Amniotic stem cell (primary cell): ENCODE measurements around the gene LGR6.
A peak's percentile ranks its signal among the peaks of the same experiment; 100 is the strongest.

Source experiments
- DNase-seq: peaks from one replicate; lab custom pipeline; 2025; lab: John Stamatoyannopoulos, UW

Gene LGR6

DNA sequence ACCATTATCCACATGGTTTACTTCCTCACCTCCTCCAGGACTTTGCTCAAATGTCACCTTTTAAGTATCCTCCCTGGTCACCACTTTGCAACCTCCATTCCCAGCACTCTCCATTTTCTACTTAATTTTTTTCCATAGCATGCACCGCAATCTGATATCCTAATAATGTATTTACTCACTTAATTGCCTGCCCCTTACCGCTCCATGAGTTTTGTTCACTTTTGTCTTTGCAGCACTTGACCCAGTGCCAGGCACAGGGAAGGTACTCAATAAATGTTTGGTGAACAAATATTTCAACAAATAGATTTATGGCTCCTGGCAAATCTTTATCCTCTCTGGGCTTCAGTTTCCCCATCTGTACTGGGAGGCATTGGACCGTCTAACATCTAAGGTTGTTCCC, 94.6 kb downstream of the LGR6 start:
- DNase-seq = no peak

DNA sequence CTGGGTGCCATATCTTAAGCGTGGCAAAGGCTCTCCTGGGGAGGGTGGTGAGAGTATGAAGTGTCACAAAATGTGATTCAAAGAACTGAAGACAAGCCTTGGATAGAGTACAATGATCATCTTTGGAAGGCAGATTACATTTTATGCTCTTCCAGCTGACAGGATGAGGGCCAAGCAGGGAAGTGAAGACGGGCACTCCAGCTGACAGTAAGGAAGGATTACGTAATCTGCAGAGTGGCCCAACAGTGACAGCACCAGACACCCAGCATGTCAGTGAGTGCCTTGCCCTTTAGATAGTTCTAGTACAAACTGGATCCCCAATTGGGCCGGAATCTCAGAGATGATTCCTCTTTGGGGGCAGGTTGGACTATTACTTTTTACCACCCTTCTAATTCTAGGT, 95.4 kb downstream of the LGR6 start:
- no peak for DNase-seq

DNA sequence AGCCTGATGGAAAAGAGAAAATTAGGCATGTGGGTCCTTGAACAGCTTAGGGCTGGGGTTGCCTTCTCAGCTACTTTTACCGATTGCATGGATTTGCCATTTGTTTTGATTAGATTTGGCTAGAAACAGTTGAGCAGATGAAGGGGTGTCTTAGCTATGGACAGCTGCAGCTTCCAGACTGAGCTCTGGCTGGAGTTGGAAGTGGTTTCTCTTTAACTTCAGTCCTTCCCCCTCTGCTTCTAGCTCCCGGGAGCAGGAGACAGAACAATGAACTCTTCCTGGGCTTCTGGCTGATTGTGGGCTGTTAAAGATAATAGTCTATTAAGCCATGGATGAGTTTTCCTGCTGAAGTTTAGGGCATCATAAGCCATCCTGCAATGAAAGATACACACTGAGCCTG, 97.4 kb downstream of the LGR6 start:
- no peak for DNase-seq

DNA sequence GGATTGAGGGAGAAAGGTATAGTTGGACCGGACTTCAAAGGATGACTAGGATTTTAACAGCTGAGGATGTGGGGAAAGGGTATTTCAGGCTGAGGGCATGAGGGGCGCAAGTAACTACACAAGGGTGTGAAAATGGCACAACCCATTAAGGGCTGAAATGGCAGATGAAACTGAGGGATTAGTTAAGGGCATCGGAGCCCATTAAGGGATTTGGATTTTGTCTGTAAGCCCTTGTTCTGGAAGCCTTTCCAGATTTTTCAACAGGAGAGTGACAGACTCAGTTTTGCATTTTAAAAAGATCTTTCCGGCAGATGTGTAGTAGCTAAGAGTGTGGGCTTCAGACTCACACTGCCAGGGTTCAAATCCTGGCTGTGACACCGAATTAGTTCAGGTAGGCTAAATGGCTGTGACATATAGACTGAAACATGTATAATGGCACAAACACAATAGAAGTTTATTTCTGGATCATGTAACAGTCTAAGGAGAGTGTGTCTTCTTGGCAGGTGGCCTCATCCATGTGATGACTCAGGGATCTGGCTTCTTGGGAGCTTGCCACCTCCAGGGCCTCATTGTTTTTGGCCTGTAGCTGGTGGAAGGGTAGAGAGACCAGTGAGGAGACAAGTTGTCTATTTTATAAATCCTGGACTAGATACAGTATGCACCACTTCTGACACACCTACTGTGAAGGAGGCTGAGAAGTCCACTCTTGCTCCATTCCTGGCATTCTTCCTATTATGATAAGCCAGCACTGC, 98.5 kb downstream of the LGR6 start:
- DNase-seq = no peak

DNA sequence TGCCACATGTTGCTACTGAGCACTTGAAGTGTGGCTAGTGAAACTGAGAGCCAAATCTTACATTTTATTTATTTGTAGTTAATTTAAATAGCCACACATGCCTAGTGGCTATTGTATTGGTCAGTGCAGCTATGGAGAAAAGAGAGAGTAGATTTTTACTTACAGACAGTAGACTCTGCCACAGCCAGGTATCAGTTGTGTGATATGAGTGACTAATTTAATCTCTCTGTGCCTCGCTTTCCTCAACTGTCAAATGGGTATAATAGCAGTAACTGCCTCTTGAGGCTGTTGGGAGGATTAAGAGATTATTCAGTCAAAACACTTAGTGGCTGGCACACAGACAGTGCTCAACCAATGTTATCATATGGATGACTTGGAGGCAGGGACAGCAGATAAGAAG, 99.2 kb downstream of the LGR6 start:
- no peak for DNase-seq

DNA sequence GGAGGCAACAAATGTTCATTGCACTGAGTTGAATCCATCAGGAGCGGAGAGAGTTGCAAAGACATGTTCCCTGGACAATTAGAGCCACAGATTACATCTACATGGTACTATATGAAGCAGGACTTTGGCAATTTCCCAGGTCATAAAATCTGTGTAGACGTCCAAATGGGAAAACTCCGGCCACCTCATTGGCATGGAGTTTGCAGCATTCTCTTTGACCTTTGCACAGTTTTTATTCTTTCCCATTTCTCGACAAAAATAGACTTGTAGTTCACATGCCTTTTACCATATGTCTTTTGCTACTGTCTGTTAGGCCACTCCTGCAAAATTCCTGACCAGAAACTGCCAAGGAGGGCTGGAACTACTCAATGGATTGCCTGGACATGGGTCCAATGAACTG, 100.0 kb downstream of the LGR6 start:
- no peak for DNase-seq

DNA sequence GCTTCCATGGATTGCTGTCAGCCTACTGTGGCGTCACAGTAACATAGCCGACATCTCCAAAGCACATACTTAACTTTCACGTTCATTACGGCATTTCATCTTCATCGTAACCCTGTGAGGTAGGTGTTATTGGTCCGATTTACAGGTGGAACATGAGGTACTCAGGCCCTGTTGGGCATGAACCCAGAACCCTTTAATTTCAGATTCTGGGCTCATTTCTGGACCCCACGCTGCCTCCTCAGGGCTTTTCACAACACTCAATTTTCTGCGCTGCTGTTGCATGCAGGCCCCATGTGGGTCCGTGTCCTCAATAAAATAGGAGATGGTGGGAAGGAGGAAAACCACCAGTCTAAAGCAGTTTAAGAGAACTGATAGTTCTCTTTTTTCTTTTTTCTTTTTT, 108.6 kb downstream of the LGR6 start:
- no peak for DNase-seq

DNA sequence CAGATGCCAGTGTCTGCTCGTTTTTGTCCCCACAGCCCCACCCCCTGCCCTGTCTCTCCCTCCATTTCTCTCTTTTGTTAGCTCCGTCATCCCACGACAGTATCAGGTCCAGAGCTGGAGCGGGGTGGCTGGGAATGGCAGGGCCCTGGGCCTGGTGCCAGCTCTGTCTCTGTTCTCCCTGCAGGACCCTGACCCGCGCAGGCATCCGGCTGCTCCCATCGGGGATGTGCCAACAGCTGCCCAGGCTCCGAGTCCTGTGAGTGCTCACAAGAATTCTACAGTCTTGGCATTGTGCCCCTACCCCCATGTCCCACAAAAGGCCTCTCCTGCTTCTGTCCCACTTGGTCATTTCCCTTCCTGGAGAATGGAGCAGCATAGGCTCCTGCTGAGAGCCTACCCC, 110.8 kb downstream of the LGR6 start:
- DNase-seq = no peak

DNA sequence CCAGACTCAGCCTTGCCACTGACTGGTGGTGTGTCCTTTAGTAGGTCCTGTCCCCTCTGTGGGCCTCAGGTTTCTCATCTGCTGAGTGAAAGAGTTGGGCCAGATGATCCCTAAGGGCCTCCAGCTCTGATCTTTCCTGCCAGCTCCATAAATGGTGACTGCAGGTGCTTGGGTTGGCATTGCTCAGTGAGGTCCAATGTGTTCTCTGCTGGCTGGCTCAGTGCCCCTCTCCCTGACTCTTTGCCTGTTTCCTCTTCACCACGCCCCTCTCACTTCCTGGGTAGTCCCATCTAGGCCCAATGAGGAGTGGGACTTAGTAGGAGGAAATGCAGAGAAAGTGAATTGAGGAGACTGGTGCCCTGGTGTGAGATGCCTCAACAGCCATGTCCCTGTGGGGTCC, 111.6 kb downstream of the LGR6 start:
- no peak for DNase-seq

DNA sequence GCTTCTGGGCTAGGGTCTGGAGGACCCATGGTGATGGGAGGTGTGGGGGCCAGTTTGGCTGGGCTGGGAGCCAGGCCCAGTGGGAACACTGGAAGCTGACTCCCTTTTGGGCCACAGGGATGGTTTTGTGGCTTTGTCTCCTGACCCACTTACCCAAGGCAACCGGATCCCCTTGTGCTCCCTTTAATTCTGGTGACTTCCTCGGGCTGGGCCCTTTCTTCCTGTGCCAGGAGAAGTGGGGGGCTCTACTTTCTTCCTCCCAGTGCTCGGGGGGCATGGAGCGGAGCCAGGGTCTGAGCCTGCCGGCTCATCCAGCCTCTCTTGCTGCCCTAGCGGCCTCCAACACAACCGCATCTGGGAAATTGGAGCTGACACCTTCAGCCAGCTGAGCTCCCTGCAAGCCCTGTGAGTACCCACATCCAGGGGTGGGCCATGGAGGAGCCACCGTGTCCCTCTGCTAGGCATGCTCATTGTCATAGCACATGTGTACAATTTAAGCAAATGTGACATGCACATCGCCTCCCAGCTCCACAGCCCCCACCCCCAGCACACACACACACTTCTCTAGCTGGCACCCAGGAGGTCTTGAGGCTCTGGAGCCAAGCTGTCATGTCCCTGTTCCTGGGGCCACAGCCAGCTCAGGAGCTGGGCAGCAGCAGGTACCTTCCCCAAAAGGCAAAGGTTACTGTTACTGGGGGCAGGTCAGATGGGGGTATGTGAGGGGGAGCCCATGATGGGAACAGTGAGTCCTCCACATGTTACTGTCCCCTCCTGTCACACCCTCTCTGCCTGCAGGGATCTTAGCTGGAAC, 113.1 kb downstream of the LGR6 start:
- DNase-seq = no peak

DNA sequence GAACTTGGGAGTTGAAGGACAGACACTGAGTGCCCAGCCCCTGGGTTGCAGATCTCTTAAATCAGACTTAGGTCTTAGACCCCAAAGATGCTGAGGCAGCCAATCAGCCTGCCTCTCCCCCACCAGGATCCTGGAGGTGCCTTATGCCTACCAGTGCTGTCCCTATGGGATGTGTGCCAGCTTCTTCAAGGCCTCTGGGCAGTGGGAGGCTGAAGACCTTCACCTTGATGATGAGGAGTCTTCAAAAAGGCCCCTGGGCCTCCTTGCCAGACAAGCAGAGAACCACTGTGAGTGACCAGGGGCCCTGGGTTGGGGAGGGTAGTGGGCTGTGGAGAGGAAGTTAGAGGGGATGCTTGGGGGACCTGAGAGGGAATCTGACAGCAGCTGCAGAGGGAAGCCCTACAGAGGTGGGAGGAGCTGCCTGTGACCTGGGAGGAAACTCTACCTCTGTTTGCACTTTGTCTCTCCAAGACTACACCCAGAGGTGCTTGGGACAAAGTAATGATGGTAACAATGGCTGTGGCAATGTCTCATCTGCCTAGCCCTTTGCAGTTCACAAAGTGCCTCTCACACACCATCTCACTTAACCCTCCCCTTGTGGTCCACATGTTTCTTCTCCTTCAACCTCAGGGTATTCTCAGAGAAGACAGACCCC, 116.6 kb downstream of the LGR6 start:
- DNase-seq = no peak

DNA sequence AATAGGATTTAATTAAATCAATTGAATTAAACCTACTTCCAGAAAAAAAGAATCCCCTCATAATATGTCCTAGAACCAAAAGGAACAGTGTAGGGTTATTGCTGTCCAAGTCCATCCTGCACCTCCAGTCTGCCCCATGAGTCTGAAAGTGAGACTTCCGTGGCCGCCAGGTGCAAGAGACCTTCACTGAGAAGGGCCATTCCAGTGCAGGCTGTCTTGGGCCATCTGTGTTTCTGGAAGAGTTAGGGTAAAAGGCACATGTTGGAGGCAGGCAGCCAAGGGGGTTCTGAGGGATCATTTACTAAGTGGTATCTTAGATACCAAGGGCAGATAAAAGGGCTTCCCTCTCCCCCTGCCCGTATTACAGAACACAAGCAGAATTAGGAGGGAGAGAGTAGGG, 117.1 kb downstream of the LGR6 start:
- DNase-seq = no peak

DNA sequence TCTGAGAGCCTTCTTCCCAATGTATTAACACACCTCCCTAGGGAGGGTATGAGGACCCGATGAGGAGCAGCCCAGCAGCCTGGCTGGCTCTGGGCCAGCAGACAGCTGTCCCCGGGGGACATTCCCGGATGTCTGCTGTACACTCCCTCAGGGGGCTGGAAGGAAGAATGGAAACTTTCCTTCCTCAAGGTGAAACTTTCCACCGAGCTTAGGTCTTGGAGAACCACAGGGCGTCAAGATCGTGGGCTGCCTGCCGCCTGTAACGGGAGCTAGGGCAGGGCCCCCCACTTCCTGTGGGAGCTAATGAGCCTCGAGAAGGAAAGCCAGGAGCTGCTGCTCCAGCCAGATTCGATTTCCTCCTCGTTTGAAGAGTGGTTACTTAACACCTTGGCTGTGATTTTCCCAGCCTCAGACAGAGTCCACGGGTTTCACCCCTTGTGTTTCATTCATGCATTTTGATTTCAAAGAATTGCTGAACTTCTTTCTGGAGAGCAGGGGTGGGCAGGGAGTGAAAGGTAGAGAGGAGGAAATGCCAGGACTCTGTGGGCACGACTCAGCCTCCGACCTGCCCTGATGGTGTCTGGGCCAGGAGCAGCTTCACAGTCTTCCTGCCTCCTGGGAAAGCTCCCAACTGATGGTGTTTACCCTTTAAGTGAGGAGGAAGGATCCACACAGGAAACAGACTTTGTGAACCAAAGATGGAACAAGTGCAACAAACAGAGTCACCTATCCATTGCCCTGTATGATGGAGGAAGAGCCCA, 118.5 kb downstream of the LGR6 start:
- no peak for DNase-seq

DNA sequence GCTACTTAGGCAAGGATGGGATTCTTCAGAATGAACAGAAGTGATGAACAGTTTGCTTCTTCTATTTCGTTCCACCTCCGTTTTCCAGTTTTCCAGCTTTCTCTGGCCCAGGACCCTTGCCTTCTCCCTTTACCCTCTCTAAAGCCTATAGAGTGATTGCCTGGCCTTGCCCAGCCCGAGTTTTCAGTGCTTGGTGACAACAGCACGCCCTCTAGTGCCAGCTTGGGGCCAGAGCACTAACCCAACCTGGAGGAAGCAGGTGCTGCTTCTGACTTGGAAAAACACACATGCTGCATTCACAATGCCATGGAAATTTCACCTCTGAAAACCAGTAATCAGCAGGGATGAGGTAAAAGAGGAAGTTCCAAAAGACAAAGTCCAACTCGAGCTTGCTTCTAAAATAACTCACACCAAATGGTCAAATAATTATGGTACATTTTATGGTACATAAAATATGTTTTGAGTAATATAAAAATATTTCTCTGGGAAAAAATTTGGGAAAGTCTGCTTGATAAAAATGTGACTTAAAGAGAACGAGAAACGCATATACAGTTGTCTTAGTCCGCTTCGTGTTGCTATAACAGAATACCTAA, 122.1 kb downstream of the LGR6 start:
- DNase-seq = peak; percentile 65

DNA sequence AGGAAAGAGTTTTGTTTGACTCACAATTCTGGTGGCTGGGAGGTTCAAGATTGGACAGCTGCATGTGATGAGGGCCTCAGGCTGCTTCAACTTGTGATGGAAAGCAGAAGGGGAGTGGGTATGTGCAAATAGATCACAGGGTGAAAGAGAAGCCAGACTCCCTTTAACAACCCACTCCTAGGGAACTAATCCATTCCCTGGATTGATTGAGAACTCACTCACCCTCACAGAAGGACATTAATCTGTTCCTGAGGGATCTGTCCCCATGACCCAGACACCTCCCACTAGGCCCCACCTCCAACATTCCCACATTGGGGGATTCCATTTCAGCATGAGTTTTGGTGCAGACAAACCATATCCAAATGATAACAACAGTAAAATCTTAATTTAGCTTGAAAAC, 122.6 kb downstream of the LGR6 start:
- no peak for DNase-seq

DNA sequence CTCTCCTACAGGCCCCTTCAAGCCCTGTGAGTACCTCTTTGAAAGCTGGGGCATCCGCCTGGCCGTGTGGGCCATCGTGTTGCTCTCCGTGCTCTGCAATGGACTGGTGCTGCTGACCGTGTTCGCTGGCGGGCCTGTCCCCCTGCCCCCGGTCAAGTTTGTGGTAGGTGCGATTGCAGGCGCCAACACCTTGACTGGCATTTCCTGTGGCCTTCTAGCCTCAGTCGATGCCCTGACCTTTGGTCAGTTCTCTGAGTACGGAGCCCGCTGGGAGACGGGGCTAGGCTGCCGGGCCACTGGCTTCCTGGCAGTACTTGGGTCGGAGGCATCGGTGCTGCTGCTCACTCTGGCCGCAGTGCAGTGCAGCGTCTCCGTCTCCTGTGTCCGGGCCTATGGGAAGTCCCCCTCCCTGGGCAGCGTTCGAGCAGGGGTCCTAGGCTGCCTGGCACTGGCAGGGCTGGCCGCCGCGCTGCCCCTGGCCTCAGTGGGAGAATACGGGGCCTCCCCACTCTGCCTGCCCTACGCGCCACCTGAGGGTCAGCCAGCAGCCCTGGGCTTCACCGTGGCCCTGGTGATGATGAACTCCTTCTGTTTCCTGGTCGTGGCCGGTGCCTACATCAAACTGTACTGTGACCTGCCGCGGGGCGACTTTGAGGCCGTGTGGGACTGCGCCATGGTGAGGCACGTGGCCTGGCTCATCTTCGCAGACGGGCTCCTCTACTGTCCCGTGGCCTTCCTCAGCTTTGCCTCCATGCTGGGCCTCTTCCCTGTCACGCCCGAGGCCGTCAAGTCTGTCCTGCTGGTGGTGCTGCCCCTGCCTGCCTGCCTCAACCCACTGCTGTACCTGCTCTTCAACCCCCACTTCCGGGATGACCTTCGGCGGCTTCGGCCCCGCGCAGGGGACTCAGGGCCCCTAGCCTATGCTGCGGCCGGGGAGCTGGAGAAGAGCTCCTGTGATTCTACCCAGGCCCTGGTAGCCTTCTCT, 124.6 kb downstream of the LGR6 start:
- no peak for DNase-seq

DNA sequence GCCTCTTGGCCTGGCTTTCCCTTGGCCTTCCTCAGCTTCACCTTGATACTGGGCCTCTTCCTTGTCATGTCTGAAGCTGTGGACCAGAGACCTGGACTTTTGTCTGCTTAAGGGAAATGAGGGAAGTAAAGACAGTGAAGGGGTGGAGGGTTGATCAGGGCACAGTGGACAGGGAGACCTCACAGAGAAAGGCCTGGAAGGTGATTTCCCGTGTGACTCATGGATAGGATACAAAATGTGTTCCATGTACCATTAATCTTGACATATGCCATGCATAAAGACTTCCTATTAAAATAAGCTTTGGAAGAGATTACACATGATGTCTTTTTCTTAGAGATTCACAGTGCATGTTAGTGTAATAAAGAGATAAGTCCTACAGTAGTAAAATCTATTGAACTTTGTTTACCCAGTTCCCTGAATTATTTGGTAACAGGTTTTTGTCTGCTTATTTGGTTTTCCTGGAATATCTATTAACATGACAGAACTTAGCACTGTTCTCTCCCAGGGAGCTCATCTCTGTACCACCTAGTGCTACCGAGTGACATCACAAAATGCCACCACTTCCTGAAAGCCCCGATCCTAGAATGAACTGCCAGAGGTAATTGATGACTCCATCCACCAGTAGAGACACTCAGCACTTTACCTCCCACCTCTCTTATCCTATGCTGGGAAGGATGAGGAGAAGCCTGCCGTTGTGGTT, 125.9 kb downstream of the LGR6 start:
- no peak for DNase-seq

DNA sequence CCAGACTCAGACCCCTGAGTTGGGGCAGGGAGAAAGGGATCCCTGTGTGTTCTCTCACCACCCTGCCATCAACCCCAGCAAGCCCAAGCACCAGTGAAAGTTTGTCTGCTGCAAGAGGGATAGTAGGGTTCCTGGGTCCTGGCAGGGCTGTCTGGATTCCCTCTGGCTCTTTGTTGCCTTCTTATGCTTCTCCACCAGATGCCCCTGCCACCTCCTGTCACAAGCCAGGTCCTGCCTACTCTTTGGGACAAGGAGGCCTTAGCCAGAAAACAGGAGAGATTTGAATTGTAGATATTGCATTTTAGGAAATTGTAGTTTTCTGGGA, 126.4 kb downstream of the LGR6 start:
- DNase-seq = no peak

DNA sequence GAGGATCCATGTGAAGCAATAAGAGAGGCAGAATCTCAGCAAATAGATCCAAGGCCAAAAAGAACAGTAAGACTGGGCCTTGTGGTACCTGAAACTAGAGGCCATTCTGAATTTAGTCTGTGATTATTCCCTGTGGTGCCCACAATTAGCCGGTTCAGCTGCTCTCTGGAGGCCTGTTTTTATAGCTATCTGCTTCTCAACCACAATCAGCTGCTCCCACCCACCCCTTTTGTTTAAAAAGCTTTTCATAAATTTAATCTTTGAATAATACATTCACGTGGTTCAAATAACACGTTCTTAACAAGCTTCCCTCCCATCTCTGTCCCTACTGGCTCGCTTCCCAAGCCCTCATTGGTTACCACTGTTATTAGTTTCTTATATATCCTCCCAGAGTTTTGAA, 130.1 kb downstream of the LGR6 start:
- DNase-seq = no peak

DNA sequence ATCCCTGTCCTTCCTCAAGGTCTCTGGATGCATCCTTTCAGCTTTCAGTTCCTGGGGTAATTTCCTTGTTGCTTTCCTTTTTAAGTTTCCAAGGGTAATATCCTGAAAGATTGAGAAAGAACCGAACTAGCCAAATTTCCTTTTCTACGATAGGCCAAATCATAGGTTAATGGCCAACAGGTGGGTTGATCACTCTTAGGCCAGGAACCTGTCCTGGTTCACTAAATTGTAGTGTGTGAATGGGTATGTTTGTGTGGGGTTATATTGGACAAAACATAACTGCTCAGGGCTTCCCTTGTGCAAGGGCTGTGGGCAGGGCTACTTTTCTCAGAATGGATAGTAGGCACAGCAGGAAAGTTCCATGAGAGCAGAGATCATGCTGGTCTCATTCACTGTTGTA, 131.0 kb downstream of the LGR6 start:
- no peak for DNase-seq
